NCI-H2227 (cell line): ENCODE data around the gene OPCML.

Experiments used
- DNase-seq: peaks from one replicate; lab custom pipeline; 2025; ENCODE audit not compliant: unreplicated experiment; lab: John Stamatoyannopoulos, UW

OPCML gene

GRCh38 chr11:133081730-133082452 lies 450.4 kb downstream of the OPCML start:
- DNase-seq, result no peak

DNA sequence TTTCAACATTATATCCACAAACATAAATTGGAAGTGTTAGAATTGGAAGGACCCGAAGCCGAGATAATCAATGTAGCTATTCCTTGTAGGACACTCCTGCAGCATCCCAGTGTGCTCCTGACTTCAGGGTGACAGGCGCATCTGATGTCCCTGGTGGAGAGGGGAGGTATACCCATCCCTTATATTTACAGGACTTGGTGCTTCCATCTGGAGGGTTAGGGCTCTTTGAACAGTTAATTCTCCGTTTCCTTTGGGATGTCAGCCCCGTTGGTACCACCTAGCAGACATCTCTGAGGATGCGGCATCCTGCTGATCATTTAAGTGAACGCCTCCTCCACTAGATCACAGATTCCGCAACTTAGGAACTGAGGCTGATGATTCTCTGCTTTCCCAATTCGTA lies 451.3 kb downstream of the OPCML start:
- DNase-seq, result no peak

GRCh38 chr11:133078591-133079404 lies 453.5 kb downstream of the OPCML start:
- DNase-seq, result peak; percentile 67

GRCh38 chr11:133078012-133078411 lies 454.3 kb downstream of the OPCML start:
- peak; percentile 15 for DNase-seq

GRCh38 chr11:133075351-133075750 lies 456.9 kb downstream of the OPCML start:
- no peak for DNase-seq

GRCh38 chr11:133072858-133073582 lies 459.3 kb downstream of the OPCML start:
- no peak for DNase-seq

GRCh38 chr11:133072378-133072777 lies 459.9 kb downstream of the OPCML start:
- DNase-seq, result no peak

GRCh38 chr11:133070791-133071190 lies 461.5 kb downstream of the OPCML start:
- no peak for DNase-seq

GRCh38 chr11:133070021-133070713 lies 462.1 kb downstream of the OPCML start:
- no peak for DNase-seq

DNA sequence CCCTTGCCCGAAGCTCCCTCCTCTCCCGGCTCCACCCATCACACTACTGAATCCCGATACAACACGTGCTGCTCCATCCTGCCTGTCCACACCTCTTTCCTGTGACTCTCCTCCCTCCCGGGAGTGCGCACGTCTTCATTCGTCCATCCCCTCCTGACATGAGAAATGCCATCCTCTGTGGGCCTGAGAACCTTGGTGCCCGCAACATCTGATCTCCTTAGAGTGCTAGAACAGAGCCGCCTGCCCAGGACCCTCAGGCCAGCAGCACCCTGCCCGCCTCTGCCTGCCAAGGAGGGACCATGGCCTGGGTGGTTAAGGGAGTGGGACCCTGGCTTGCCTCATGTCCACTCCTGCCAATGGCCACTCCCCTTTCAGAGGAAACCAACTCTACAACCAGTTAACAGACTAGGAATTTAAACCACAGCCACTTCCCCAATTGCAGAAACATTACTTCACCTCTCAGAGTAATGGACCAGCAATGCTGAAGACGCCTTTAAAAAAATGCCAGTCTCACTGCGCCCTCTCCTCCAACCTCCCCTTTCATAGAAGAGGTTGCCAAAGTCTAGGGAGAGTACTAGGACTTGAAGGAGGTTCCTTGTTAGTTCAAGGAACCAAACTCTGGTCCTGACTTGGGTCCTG lies 466.3 kb downstream of the OPCML start:
- DNase-seq, result no peak

DNA sequence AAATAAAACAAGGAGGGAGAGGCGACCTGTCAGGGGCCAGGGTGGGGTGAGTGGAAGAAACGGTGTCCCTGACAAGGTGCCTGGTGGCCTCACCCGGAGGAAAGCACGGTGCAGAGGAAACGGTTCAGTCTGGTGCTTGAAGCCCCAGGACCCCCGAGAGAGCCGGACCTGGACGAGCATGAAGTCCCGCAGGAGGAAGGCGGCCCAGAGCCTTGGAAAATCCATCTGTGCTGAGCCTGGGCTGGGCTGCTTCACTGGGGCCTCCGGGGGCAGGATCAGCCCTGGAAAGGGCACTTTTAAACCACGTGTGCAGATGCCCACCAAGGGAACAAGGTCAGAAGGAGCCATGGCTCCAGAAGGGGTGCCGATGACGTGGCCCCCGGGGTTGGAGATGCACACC lies 467.3 kb downstream of the OPCML start:
- DNase-seq, result no peak

GRCh38 chr11:133064152-133064877 lies 468.0 kb downstream of the OPCML start:
- peak; percentile 88 for DNase-seq

DNA sequence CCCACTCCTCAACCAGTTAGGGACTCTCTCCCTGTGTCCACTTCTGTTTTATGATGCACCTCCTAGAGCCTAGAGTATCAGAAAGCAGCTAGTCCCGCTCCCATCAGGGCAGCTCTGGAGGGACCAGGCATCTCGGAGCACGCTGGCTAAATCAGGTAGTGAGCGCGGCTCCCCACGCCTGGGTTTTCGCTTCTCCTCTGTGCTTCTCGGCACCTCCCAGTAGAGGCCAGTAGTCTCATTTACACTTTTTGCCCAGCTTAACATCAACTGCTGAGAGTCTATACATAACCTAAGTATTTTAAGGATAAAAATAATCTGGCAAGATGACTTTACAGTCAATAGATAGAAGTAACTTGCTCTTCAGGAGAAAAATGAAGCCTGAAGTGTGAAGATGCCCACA lies 473.8 kb downstream of the OPCML start:
- DNase-seq, result no peak

DNA sequence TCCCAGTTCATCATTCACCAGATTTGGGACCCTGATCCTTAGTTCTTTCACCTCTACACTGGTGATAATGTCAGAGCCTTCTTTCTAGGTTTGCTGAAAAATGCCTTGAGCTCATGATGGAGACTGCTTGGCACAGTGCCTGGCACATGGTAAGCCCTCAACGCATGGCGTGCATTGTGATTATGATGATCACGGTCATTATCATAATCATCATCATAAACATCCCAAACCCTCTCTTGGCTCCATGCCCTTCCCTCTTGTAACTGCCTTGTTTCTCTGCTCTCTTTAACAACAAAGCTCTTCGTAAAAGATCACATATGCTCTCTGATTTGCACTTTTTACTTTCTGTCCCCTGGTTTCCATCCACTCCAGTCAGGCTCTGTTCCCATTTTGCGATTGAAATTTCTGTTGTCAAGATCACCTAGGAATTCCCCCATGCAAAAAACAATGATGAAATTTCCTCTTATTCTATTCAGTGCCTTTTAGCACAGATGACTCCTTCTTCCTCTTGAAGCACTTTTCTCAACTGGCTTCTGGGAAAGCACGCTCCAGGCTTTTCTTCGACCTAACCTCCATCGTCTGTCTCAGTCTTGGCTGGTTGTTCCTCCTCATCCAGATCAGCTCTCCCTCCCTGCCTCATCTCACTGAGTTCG lies 479.1 kb downstream of the OPCML start:
- no peak for DNase-seq

DNA sequence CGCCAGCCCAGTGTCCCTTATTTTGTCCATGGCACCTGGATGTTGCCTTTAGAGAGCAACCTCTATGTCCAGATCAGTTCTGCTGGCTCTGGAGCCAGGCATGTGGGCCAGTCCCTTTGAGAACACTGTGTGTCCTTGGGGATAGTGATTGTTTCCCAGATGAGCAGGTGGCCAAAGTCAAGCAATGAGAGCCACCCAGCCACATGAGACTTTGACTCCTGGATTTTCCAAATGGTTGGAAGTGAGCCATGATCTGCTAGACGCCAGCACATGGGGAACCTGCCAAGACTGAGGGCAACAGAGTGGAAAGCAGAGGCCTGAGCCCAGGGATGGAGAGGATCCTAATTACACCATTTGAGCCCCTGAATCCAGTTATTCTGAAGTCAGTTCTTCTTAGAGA lies 479.8 kb downstream of the OPCML start:
- no peak for DNase-seq

DNA sequence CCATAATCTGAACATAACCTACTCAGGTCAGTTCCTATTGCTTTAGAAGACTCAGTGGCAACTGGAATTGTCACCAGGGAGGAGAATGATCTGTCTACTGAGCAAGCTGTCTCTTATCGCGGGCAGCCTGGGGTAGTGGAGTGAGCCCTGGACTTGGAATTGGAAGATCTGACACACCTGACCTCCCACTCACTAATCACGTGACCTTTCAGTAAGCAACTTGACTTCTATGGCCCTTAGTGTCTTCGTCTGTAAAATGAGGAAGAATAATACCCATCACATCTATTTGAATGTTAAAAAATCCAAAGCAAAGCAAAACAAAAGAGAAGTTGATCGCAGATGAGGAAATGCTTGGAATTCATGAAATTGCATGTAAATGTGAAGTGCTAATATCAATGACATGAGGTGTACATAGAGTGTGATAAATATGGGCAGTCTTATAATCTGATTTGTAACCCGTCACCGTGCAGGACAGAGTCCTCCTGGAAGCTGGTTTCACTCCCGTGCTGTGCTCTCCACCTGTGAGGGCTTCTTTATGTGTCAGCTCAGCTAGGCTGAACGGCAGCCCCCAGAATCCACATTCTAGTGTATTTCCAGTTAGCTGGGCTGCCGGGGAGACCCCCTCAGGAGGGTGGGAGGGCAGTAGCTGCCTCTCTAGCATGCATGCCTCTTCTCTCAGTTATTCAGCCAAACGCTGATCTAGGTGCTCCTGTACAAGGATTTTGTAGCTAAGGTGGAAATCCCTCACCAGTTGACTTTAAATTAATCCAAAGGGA lies 482.9 kb downstream of the OPCML start:
- DNase-seq, result no peak

DNA sequence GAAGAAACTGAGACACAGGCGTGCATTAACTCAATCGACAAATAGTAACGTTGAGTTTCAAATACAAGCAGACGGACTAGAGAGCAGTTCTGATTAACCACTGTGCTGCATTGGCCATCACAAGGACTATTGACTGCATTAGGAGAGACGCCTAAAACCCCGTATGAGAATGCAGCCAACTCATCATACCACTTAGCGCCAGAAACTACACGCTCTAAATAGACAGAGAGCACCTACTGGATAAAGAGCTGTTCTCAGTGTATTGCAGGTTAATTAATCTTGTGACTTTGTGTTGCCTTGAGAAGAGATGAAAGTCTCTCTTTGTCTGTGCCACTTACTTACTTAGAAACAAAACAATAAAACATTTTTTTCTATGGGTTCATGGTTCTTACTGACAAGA lies 484.0 kb downstream of the OPCML start:
- DNase-seq, result no peak

GRCh38 chr11:133047771-133048115 lies 484.6 kb downstream of the OPCML start:
- DNase-seq, result no peak
